GM21717 (cell line): ENCODE results near the gene WDR74.

Experiments used
- ATAC-seq: cut with Tn5 transposase; IDR thresholded peaks from one replicate; pipeline ENCODE4 v1.9.1; 2021; ENCODE audit warnings: mild to moderate bottlenecking, moderate library complexity; ENCODE audit not compliant: unreplicated experiment

The WDR74 gene

GRCh38 chr11:62801071-62801470 is 38.3 kb downstream of the WDR74 start:
- no peak for ATAC-seq

- no peak for ATAC-seq
These were observed 39.9 kb downstream of the WDR74 start for GRCh38 chr11:62799486-62799885.

- no peak for ATAC-seq
These were observed 43.1 kb downstream of the WDR74 start for GRCh38 chr11:62796281-62796680.

- ATAC-seq: no peak
These were observed 45.1 kb downstream of the WDR74 start for GRCh38 chr11:62794201-62794775.

- no peak for ATAC-seq
These were observed 47.2 kb downstream of the WDR74 start for GRCh38 chr11:62792202-62792575.

GRCh38 chr11:62791501-62792201 is 47.7 kb downstream of the WDR74 start, which contains the start of gene TMEM223:
TMEM223 (minus strand) TSS chr11:62792006; CDS start chr11:62791994, 12 bp downstream.
- peak; percentile 64 for ATAC-seq

GRCh38 chr11:62789576-62789975 is 49.8 kb downstream of the WDR74 start:
- ATAC-seq: no peak

GRCh38 chr11:62788991-62789390 is 50.4 kb downstream of the WDR74 start:
- no peak for ATAC-seq

GRCh38 chr11:62787005-62787759 is 52.2 kb downstream of the WDR74 start, which contains the start of gene TMEM179B:
TMEM179B (plus strand) TSS chr11:62787402; CDS start chr11:62787432, 30 bp downstream.
- ATAC-seq: peak; percentile 59

GRCh38 chr11:62786318-62787004 is 52.9 kb downstream of the WDR74 start:
- peak; percentile 51 for ATAC-seq
